Neuronal stem cell (in vitro differentiated cells): ENCODE data around the gene JHY.

ENCODE experiments used
- DNase-seq: peaks from one replicate; pipeline ENCODE4 v3.0.0-alpha.2; 2013; ENCODE audit warnings: low spot score
- H2AFZ ChIP-seq: one replicate; pipeline ENCODE4 v1.6.1; 2013; ENCODE audit warnings: mild to moderate bottlenecking, low read length, inconsistent platforms
- H2AK5ac ChIP-seq: 2 replicates; pipeline ENCODE4 v1.6.1; 2013; ENCODE audit warnings: low read depth, mild to moderate bottlenecking, inconsistent platforms, low read length, moderate library complexity, mixed read lengths
- H2BK120ac ChIP-seq: 2 replicates; pipeline ENCODE4 v1.6.1; 2013; ENCODE audit warnings: low read depth, mild to moderate bottlenecking, inconsistent platforms, low read length, moderate library complexity, mixed read lengths
- H2BK12ac ChIP-seq: one replicate; pipeline ENCODE4 v1.6.1; 2013; ENCODE audit warnings: low read length, inconsistent platforms
- H2BK15ac ChIP-seq: 2 replicates; pipeline ENCODE4 v1.6.1; 2013; ENCODE audit warnings: mild to moderate bottlenecking, low read length, inconsistent platforms, mixed read lengths
- H2BK5ac ChIP-seq: one replicate; pipeline ENCODE4 v1.6.1; 2013; ENCODE audit warnings: inconsistent platforms, mild to moderate bottlenecking, low read length, moderate library complexity
- H3K14ac ChIP-seq: one replicate; pipeline ENCODE4 v1.6.1; 2013; ENCODE audit warnings: low read length, inconsistent platforms
- H3K18ac ChIP-seq: 2 replicates; pipeline ENCODE4 v1.6.1; 2013; ENCODE audit warnings: low read length, inconsistent platforms
- H3K23ac ChIP-seq: 2 replicates; pipeline ENCODE4 v1.6.1; 2013; ENCODE audit warnings: low read depth, mild to moderate bottlenecking, mixed read lengths, low read length, inconsistent platforms; ENCODE audit not compliant: poor library complexity
- H3K27ac ChIP-seq: replicated peaks from 3 replicates; pipeline ENCODE4 v1.5.1; 2013; ENCODE audit warnings: low read length, inconsistent platforms
- H3K27me3 ChIP-seq, 3 experiments: 2 replicates each; pipeline ENCODE4 v1.6.1; 2013; ENCODE audit warnings: low read length in 3 of 3, mild to moderate bottlenecking in 2 of 3, inconsistent platforms in 1 of 3, low read depth in 1 of 3, mixed read lengths in 1 of 3, moderate library complexity in 1 of 3; ENCODE audit not compliant: control insufficient read depth in 3 of 3, insufficient read depth in 3 of 3
- H3K36me3 ChIP-seq, 2 donors: replicated peaks in 1 of 2; 2 replicates each; pipeline ENCODE4 v1.6.1; 2013; ENCODE audit warnings: low read length in 2 of 2; ENCODE audit not compliant: control insufficient read depth in 2 of 2, insufficient read depth in 2 of 2
- H3K4ac ChIP-seq: 2 replicates; pipeline ENCODE4 v1.6.1; 2013; ENCODE audit warnings: inconsistent platforms, mild to moderate bottlenecking, low read length, moderate library complexity
- H3K4me1 ChIP-seq, 2 donors: 1 replicate in 1 of 2; 2 replicates in 1 of 2; pipeline ENCODE4 v1.6.1; 2013; ENCODE audit warnings: low read length in 2 of 2, low read depth in 1 of 2; ENCODE audit not compliant: control insufficient read depth in 2 of 2, insufficient read depth in 1 of 2
- H3K4me2 ChIP-seq: one replicate; pipeline ENCODE4 v1.6.1; 2013; ENCODE audit warnings: mild to moderate bottlenecking, low read length, inconsistent platforms; ENCODE audit not compliant: insufficient read depth, poor library complexity, severe bottlenecking
- H3K4me3 ChIP-seq, 2 donors: 2 replicates each; pipeline ENCODE4 v1.5.1; 2013; ENCODE audit warnings: low read length in 2 of 2, mild to moderate bottlenecking in 2 of 2, inconsistent platforms in 1 of 2, moderate library complexity in 1 of 2
- H3K79me1 ChIP-seq: one replicate; pipeline ENCODE4 v1.6.1; 2013; ENCODE audit warnings: low read depth, mild to moderate bottlenecking, inconsistent platforms, low read length, moderate library complexity
- H3K9ac ChIP-seq: one replicate; pipeline ENCODE4 v1.6.1; 2013; ENCODE audit warnings: mild to moderate bottlenecking, low read depth, low read length, inconsistent platforms; ENCODE audit not compliant: poor library complexity
- H3K9me3 ChIP-seq, 2 donors: replicated peaks in 1 of 2; 2 replicates each; pipeline versions ENCODE3 to v1.6.1; 2013; ENCODE audit warnings: low read length in 2 of 2, mild to moderate bottlenecking in 2 of 2, inconsistent platforms in 1 of 2, low read depth in 1 of 2, mixed read lengths in 1 of 2, moderate library complexity in 1 of 2; ENCODE audit not compliant: control insufficient read depth in 2 of 2, insufficient read depth in 1 of 2
- H4K8ac ChIP-seq: one replicate; pipeline ENCODE4 v1.6.1; 2013; ENCODE audit warnings: low read depth, mild to moderate bottlenecking, inconsistent platforms, low read length, moderate library complexity
- H4K91ac ChIP-seq: one replicate; pipeline ENCODE4 v1.6.1; 2013; ENCODE audit warnings: low read length, low read depth, mild to moderate bottlenecking, inconsistent platforms; ENCODE audit not compliant: poor library complexity
- WGBS, 2 donors: extraction: QIAGEN DNeasy Blood & Tissue Kit; methylation state at CpG; one replicate each; pipeline ENCODE4 v1.1.7; 2013; ENCODE audit warnings: missing lambda C conversion rate in 2 of 2, mixed read lengths in 1 of 2; ENCODE audit not compliant: insufficient read length in 2 of 2, insufficient replicate concordance in 1 of 2; ENCODE audit errors: extremely low coverage in 2 of 2; 5-methylcytosine and 5-hydroxymethylcytosine counted together

Gene JHY

DNA sequence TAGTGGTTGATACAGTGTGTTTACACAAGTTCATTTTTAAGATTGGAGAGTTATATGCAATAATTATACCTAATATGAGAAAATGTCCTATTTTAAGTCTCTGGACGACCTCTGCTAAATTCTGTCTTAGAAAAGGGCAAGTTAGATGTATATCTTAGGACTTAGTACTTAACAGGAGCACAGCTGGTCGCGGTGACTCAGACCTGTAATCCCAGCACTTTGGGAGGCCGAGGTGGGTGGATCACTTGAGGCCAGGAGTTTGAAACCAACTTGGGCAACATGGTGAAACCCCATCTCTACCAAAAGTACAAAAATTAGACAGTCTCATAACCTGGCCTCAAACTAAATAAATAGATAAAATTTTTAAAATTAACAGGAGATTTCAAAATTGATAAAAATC is 71.9 kb downstream of the JHY start:
- Histone ChIP-seq H3K4me1 (peaks cover 8 to 12% of the 10 kb centered on the region in 2 donors), H3K23ac (no peak overlapping the region), H2AK5ac (no peak overlapping the region), H3K18ac (no peak overlapping the region), H3K27me3 (peaks cover 0 to 59% (median 2%) of the 10 kb centered on the region in 3 experiments), H3K36me3 (no peaks in the 10 kb centered on the region), H3K4ac (no peak overlapping the region), H2BK12ac (no peak overlapping the region), H2BK120ac (no peak overlapping the region), H4K91ac (no peak overlapping the region), H2AFZ (no peak overlapping the region), H2BK5ac (no peak overlapping the region), H3K4me3 (no peak overlapping the region), H3K27ac (no peak overlapping the region), H3K79me1 (no peaks in the 10 kb centered on the region), H3K4me2 (no peak overlapping the region), H3K14ac (no peak overlapping the region), H3K9me3 (no peaks in the 10 kb centered on the region), H2BK15ac (no peak overlapping the region), H3K9ac (no peak overlapping the region), H4K8ac (no peak overlapping the region)
- no peak for DNase-seq
- no CpG with 5 or more reads among the region's 4 CpGs for WGBS, 2 donors

DNA sequence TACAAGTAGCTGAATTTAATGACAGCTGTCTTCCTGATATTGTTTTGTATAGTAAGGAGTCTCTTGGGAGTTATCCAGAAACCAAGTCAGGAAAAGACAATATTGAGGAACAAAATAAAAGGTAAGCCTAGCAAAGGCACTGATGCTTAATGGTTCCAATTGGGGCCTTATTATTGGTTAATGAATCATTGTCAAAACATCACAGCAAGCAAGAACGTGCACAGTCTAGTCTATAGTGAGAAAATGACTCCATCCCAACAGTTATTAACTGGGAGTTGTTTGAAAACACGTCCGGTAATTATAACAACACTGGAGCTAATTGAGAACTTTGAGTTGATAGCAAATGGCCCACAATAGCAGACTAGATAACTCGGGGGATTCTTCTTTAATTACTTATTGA is 81.4 kb downstream of the JHY start:
- H2BK15ac ChIP-seq: no peak overlapping the region
- no peaks in the 10 kb centered on the region for H3K36me3 ChIP-seq
- H2BK12ac ChIP-seq: no peak overlapping the region
- no peaks in the 10 kb centered on the region for H3K79me1 ChIP-seq
- no peak overlapping the region for H2AK5ac ChIP-seq
- no peak overlapping the region for H3K27ac ChIP-seq
- H3K23ac ChIP-seq: no peak overlapping the region
- H3K4me1 ChIP-seq: no peaks in the 10 kb centered on the region
- no peak overlapping the region for H2BK5ac ChIP-seq
- WGBS, 2 donors: no CpG with 5 or more reads among the region's 4 CpGs
- H3K4me3 ChIP-seq: no peak overlapping the region
- H3K27me3 ChIP-seq: peaks cover 0 to 69% (median 2%) of the 10 kb centered on the region in 3 experiments
- H4K8ac ChIP-seq: no peak overlapping the region
- no peak overlapping the region for H3K4me2 ChIP-seq
- DNase-seq: no peak
- no peak overlapping the region for H4K91ac ChIP-seq
- H3K18ac ChIP-seq: no peak overlapping the region
- H3K9me3 ChIP-seq: no peaks in the 10 kb centered on the region
- no peak overlapping the region for H3K14ac ChIP-seq
- no peak overlapping the region for H2BK120ac ChIP-seq
- no peak overlapping the region for H3K9ac ChIP-seq
- no peak overlapping the region for H2AFZ ChIP-seq
- H3K4ac ChIP-seq: no peak overlapping the region

GRCh38 chr11:122976061-122976733 is 93.6 kb downstream of the JHY start:
- no peak overlapping the region for H2BK12ac ChIP-seq
- no CpG with 5 or more reads among the region's 21 CpGs for WGBS, 2 donors
- H3K4ac ChIP-seq: no peak overlapping the region
- H4K8ac ChIP-seq: no peak overlapping the region
- no peaks in the 10 kb centered on the region for H3K79me1 ChIP-seq
- no peak overlapping the region for H3K14ac ChIP-seq
- H3K18ac ChIP-seq: no peak overlapping the region
- H3K4me1 ChIP-seq: peaks cover 0 to 3% of the 10 kb centered on the region in 2 donors
- peak overlapping the region; percentile 75 for H2AFZ ChIP-seq
- H3K9me3 ChIP-seq: no peaks in the 10 kb centered on the region
- H2BK120ac ChIP-seq: no peak overlapping the region
- no peak overlapping the region for H4K91ac ChIP-seq
- H2AK5ac ChIP-seq: no peak overlapping the region
- H3K4me3 ChIP-seq: no peak overlapping the region
- peaks cover 44 to 89% (median 73%) of the 10 kb centered on the region in 3 experiments for H3K27me3 ChIP-seq
- no peak for DNase-seq
- H3K27ac ChIP-seq: no peak overlapping the region
- no peak overlapping the region for H2BK15ac ChIP-seq
- H3K23ac ChIP-seq: no peak overlapping the region
- no peaks in the 10 kb centered on the region for H3K36me3 ChIP-seq
- no peak overlapping the region for H3K9ac ChIP-seq
- no peak overlapping the region for H2BK5ac ChIP-seq
- H3K4me2 ChIP-seq: no peak overlapping the region

GRCh38 chr11:122976734-122977469 is 94.3 kb downstream of the JHY start:
- Histone ChIP-seq H2BK12ac (no peak overlapping the region), H3K27me3 (peaks cover 47 to 94% (median 78%) of the 10 kb centered on the region in 3 experiments), H2BK120ac (no peak overlapping the region), H3K9ac (peak overlapping the region; percentile 52), H2BK5ac (no peak overlapping the region), H3K27ac (no peak overlapping the region), H3K18ac (peak overlapping the region; percentile 16), H3K9me3 (no peaks in the 10 kb centered on the region), H2AFZ (peak overlapping the region; percentile 75), H4K8ac (no peak overlapping the region), H3K79me1 (no peaks in the 10 kb centered on the region), H3K4me2 (peak overlapping the region; percentile 61), H2BK15ac (no peak overlapping the region), H3K23ac (peak overlapping the region; percentile 22), H2AK5ac (no peak overlapping the region), H3K36me3 (no peaks in the 10 kb centered on the region), H4K91ac (no peak overlapping the region), H3K4me1 (peaks cover 0 to 4% of the 10 kb centered on the region in 2 donors), H3K4me3 (peak overlapping the region in 1 of 2 donors; percentile 44), H3K4ac (no peak overlapping the region), H3K14ac (no peak overlapping the region)
- no CpG with 5 or more reads among the region's 50 CpGs for WGBS, 2 donors
- peak; percentile 39 for DNase-seq
